Dermis blood vessel endothelial cell (primary cell): ENCODE results near the gene NEU2. TPM values are rescaled to one million over a fixed set of nuclear protein-coding genes. Genes with fewer than 3 reads are reported as not detected.
"Not testable (repeated sequence)": the region's sequence is repeated elsewhere in the genome, so short reads cannot be mapped to it uniquely, and the experiment has no call there.

ENCODE experiments used
- DNase-seq: peaks from one replicate; pipeline ENCODE4 v3.0.0; 2010
- total RNA-seq: library from RNA; depleted of rRNA; stranded (reverse); fragments of >200 nt; gene quantifications from 2 replicates; pipeline ENCODE4 v1.2.3, GENCODE V29; 2014

The NEU2 gene
- total RNA-seq, 1 donor from 2014 or later, result not detected

GRCh38 chr2:233010569-233011267 is 21.8 kb upstream of the NEU2 start:
- no peak for DNase-seq

DNA sequence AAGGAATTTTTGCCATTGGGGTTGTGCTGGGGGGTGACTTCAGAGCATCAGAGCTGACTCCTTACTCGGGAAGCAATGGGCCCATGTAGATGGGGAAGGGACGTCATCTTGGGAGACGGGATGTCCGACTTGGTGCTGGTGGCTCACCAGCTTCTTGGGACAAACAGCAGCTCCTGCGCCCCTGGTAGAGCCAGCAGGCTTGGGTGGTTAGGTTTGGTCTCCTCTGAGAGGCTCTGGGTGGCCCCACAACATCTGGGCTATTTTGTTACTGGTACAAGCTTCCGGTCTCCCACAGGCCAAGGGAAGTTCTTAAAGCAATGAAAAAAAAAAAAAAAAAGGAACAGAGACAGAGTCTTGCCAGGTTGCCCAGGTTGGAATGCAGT is 21.2 kb upstream of the NEU2 start:
- no peak for DNase-seq

DNA sequence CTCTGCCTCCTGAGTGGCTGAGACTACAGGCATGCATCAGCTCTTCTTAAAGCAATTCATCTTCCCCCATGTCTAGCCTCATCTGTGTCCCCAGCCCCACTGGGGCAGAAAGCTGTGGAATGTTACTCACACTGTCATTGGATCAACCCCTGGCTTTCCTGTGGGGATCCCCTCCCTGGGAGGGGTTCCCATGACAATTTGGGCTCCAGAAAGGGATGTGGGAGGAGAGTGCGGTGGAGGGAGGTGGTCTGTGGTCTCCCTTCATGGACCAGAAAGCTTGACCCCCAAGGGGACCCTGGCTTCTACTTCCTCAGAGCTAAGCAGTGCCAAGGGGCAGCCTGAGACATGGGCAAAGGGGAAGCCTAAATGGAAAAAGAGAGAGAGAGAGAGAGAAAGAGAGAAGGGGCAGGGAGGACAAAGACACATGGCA is 20.8 kb upstream of the NEU2 start:
- DNase-seq, result no peak

- DNase-seq, result peak; percentile 29
These were observed 20.0 kb upstream of the NEU2 start for GRCh38 chr2:233012301-233012971.

- DNase-seq, result no peak
These were observed 19.4 kb upstream of the NEU2 start, which contains the start of gene NGEF for GRCh38 chr2:233013027-233013461. TSS of gene NGEF (minus strand) at chr2:233013256. CDS start at chr2:232974890, 38,366 bp downstream.

DNA sequence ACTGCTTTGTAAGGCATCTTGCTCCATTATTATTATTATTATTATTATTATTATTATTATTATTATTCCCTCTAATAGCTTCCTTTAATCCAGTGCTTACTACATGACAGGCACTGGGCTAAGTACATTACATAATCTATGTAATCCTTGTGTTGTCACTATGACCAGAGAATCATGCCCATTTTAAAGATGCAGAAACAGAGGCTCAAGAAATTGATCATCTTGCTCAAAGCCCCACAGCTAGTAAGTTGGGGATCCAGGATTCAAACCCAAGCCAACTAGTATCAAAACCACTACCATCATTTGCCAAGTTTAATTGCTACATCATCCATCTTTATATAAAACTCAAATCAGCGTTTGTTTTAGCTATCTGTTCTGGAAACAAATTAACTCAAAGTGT is 18.8 kb upstream of the NEU2 start:
- DNase-seq, result no peak

DNA sequence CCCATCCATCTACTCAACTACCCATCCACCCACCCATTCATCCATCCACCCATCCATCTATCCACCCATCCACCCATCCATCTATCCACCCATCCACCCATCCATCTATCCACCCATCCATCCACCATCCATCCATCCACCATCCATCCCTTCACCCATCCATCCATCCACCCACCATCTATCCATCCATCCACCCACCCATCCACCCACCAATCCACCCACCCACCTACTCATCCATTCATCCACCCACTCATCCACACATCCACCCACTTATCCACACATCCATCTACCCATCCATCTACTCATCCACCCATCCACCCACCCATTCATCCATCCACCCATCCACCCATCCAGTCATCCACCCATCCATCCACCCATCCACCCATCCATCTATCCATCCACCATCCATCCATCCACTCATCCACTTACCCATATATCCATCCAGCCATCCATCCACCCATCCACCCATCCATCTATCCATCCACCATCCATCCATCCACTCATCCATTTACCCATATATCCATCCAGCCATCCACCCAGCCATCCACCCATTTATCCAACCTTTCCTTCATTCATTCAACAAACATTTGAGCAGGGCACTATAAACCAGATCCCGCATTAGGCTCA is 17.3 kb upstream of the NEU2 start:
- DNase-seq, result no peak

- DNase-seq, result no peak
These were observed 14.5 kb upstream of the NEU2 start for GRCh38 chr2:233017947-233018346.

DNA sequence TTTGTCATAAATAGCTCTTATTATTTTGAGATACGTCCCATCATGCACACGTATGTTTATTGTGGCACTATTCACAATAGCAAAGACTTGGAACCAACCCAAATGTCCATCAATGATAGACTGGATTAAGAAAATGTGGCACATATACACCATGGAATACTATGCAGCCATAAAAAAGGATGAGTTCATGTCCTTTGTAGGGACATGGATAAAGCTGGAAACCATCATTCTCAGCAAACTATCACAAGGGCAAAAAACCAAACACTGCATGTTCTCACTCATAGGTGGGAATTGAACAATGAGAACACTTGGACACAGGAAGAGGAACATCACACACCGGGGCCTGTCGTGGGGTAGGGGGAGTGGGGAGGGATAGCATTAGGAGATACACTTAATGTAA is 12.9 kb upstream of the NEU2 start:
- not testable (repeated sequence) for DNase-seq

GRCh38 chr2:233020454-233020853 is 12.0 kb upstream of the NEU2 start:
- DNase-seq, result no peak

GRCh38 chr2:233021771-233022170 is 10.7 kb upstream of the NEU2 start:
- peak; percentile 25 for DNase-seq

DNA sequence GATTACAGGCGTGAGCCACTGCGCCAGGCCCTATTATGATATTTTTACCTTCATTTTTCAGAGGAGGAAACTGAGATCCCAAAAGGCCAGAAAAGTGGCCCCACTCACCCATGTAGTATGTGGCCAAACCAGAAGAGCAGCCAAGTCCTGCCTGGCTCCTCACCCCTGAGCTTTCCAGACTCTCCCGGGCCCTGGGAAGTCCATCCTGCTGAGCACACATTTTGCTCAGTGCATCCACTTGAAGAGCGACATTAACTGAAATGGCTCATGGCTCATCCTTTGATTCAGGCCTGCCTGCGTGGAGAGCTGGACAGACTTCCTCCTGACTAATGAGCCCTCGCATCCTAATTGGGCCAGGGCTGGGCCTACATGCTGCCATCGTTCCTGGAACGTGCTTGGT is 9.9 kb upstream of the NEU2 start:
- DNase-seq, result no peak

DNA sequence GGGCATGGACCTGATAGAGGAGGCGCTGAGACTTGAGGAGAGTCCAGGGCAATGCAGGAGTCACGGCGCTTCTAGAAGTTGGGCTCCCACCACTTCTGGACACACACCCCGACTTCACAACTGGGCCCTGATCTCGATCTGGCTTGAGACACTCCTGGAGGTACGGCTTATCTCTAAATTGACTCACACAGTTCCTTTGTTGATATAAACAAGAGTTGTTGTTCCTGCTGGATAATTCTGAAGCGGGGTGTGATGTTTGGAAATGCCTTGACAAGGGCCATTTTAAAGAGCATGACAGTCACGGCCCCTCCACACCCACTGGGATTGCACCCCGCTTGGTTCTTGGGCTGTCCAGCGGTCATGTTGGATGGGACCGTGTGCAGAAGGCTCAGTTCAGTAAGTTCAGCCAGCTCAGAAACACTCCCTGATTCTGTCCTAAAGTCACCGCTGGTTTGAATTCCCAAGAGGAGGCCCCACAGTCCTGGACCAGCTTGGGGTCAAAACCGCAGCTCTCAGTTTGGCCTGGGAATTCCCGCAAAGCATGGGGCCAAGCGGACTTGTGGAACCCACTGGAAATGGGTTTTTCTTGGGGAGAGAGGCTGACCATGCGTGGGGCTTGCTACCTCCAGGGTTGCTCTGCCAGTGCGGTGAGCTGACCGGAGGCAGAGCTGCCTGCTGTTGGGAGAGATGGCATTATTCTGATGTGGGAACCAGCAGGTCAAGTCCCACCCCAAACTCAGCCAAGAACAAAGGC is 9.3 kb upstream of the NEU2 start:
- DNase-seq, result no peak

- DNase-seq, result no peak
These were observed 8.6 kb upstream of the NEU2 start for GRCh38 chr2:233023761-233024410.

- DNase-seq, result no peak
These were observed 6.8 kb upstream of the NEU2 start for GRCh38 chr2:233025706-233026105.

DNA sequence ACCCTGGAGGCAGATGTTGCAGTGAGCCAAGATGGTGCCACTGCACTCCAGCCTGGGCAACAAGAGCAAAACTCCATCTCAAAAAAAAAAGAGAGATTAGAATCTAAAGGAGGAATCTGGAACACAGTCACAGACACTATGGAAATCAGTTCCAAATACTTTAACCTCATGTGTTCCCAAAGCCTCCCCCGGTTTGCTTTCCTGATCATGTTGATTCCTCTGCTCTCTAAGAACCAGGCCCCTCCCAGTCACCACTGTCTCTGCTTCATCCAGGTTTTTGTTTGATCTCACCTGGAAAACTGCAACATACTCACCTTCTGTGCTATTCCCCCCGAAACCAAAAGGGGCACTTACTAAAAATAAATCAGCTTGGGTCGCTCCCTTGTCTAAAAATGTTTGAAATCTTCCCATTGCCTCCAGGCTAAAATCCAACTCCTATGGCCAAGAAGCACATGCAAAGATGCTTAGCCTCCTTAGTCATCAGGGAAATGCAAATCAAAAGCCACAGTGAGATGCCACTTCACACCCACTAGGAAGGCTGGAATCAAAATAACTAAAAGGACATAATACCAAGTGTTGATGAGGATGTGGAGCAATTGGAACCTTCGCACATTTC is 6.2 kb upstream of the NEU2 start:
- DNase-seq, result no peak

DNA sequence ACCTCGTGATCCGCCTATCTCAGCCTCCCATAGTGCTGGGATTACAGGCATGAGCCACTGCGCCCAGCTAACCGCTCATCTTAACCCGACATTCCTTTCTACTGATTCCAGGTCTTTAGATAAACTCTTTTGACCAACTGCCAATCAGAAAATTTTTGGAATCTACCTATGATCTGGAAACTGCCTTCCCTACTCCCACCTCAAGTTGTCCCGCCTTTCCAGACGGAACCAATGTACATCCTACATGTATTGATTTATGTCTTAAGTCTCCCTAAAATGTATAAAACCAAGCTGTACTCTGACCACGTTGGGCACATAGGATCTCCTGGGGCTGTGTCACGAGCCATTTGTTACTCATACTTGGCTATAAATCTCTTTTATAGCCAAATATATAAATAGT is 3.2 kb upstream of the NEU2 start:
- DNase-seq, result no peak

GRCh38 chr2:233031556-233032500 is 644 bp upstream of the NEU2 start:
- no peak for DNase-seq

- DNase-seq, result no peak
These were observed 1.2 kb downstream of the NEU2 start for GRCh38 chr2:233033672-233034071.

DNA sequence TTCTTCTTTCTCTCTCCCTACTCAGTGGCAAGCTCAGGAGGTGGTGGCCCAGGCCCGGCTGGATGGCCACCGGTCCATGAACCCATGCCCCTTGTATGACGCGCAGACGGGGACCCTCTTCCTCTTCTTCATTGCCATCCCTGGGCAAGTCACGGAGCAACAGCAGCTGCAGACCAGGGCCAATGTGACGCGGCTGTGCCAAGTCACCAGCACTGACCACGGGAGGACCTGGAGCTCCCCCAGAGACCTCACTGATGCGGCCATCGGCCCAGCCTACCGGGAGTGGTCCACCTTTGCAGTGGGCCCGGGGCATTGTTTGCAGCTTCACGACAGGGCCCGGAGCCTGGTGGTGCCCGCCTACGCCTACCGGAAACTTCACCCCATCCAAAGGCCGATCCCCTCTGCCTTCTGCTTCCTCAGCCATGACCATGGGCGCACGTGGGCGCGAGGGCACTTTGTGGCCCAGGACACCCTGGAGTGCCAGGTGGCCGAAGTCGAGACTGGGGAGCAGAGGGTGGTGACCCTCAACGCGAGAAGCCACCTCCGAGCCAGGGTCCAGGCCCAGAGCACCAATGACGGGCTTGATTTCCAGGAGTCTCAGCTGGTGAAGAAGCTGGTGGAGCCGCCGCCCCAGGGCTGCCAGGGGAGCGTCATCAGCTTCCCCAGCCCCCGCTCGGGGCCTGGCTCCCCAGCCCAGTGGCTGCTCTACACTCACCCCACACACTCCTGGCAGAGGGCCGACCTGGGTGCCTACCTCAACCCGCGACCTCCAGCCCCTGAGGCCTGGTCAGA is 1.8 kb downstream of the NEU2 start:
- DNase-seq, result no peak
